H4 (cell line): ENCODE data around the gene C10orf88. TPM values are rescaled to one million over a fixed set of nuclear protein-coding genes. Genes with fewer than 3 reads are reported as not detected.

Source experiments
- DNase-seq: peaks from one replicate; pipeline ENCODE4 v3.0.0-alpha.2; 2015; ENCODE audit warnings: low spot score
- total RNA-seq: library from RNA; depleted of rRNA; stranded (reverse); fragments of >200 nt; shearing (Covaris generic); gene quantifications from 2 replicates; pipeline ENCODE4 v1.2.3, GENCODE V29; 2014; rRNA removed

The C10orf88 gene
- 4.1 and 7.1 TPM in 2 replicates for total RNA-seq

- DNase-seq: peak; percentile 98
These were observed at the start of gene C10orf88 for GRCh38 chr10:122953902-122954730. Gene C10orf88 (minus strand): TSS chr10:122954227. CDS start chr10:122954178, 49 bp downstream.

- DNase-seq: no peak
These were observed 47.3 kb upstream of the C10orf88 start for GRCh38 chr10:123001370-123001769.

GRCh38 chr10:123000155-123000554, 46.1 kb upstream of the C10orf88 start:
- no peak for DNase-seq

- no peak for DNase-seq
These were observed 45.3 kb upstream of the C10orf88 start for GRCh38 chr10:122999347-122999746.

- DNase-seq: no peak
These were observed 44.9 kb upstream of the C10orf88 start for GRCh38 chr10:122998934-122999333.

- DNase-seq: no peak
These were observed 44.4 kb upstream of the C10orf88 start for GRCh38 chr10:122998360-122998917.

GRCh38 chr10:122997864-122998263, 43.8 kb upstream of the C10orf88 start:
- no peak for DNase-seq

- no peak for DNase-seq
These were observed 41.9 kb upstream of the C10orf88 start for GRCh38 chr10:122995936-122996335.

GRCh38 chr10:122993797-122994336, 39.8 kb upstream of the C10orf88 start:
- no peak for DNase-seq

GRCh38 chr10:122992031-122992585, 38.1 kb upstream of the C10orf88 start:
- DNase-seq: no peak

- DNase-seq: no peak
These were observed 36.3 kb upstream of the C10orf88 start for GRCh38 chr10:122990278-122990677.

GRCh38 chr10:122988501-122988900, 34.5 kb upstream of the C10orf88 start:
- no peak for DNase-seq

- no peak for DNase-seq
These were observed 32.3 kb upstream of the C10orf88 start for GRCh38 chr10:122986335-122986734.

GRCh38 chr10:122984708-122985107, 30.7 kb upstream of the C10orf88 start:
- no peak for DNase-seq

- DNase-seq: no peak
These were observed 29.9 kb upstream of the C10orf88 start for GRCh38 chr10:122983898-122984297.

GRCh38 chr10:122981066-122981464, 27.0 kb upstream of the C10orf88 start:
- peak; percentile 58 for DNase-seq

- peak; percentile 88 for DNase-seq
These were observed 26.4 kb upstream of the C10orf88 start, which contains the start of gene PSTK for GRCh38 chr10:122980209-122981065. Gene PSTK (plus strand): TSS chr10:122980401. CDS start chr10:122980480, 79 bp downstream.

- DNase-seq: no peak
These were observed 20.6 kb upstream of the C10orf88 start for GRCh38 chr10:122974543-122975064.

- DNase-seq: no peak
These were observed 20.0 kb upstream of the C10orf88 start for GRCh38 chr10:122974023-122974422.

- no peak for DNase-seq
These were observed 14.7 kb upstream of the C10orf88 start for GRCh38 chr10:122968698-122969097.

GRCh38 chr10:122966879-122967278, 12.9 kb upstream of the C10orf88 start:
- DNase-seq: no peak
